ENCODE measurements around the gene FRMD1. TPM values are rescaled to one million over a fixed set of nuclear protein-coding genes. Genes with fewer than 3 reads are reported as not detected.

FRMD1 gene
- total and polyA plus RNA-seq, 10 of the 15 experiments (the other 5 are each of a cell fraction or from before 2014, with no cell fraction given): not detected

DNA sequence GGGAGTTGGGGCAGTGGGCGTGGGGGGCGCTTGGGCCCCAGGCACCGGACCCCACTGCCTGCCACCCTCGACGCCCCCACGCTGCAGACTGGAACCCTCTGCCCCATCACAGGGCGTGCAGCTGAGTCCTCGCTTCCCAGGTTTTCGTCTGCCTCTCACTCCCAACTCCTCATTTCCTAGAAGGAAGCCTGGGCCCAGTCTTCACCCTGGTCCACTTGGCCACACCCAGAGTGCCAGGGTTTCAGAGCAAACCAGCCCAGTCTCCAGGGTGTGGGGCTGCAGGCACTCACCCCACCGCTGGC is 30.3 kb downstream of the FRMD1 start:
- Histone ChIP-seq H3K4me1 (ENCODE audit: control insufficient read depth, insufficient read depth, low read length) (no peaks in the 10 kb centered on the region), H3K27ac (ENCODE audit: control insufficient read depth, insufficient read depth) (no peak overlapping the region), H3K79me2 (ENCODE audit: control insufficient read depth, insufficient read depth, low read length) (no peaks in the 10 kb centered on the region), H3K4me2 (ENCODE audit: control insufficient read depth, insufficient read depth) (no peak overlapping the region), H4K20me1 (ENCODE audit: control insufficient read depth, insufficient read depth) (no peaks in the 10 kb centered on the region), H3K36me3 (ENCODE audit: control insufficient read depth in 2 of 2, insufficient read depth in 2 of 2, low read length in 1 of 2) (no peaks in the 10 kb centered on the region), H3K9ac (ENCODE audit: control insufficient read depth, insufficient read depth, low read length) (no peak overlapping the region), H3K27me3 (replicated peaks in 1 of 2; ENCODE audit: control insufficient read depth in 2 of 2, insufficient read depth in 2 of 2, low read length in 1 of 2) (no peaks in the 10 kb centered on the region), H3K4me3 (no peak overlapping the region), H2AFZ (ENCODE audit: control insufficient read depth, low read depth, low read length) (no peak overlapping the region), H3K9me3 (replicated peaks; ENCODE audit: control insufficient read depth, insufficient read depth, low read length) (no peaks in the 10 kb centered on the region)
- DNase-seq (ENCODE audit: low read depth, low spot score) (no peak), FAIRE-seq (no peak), ATAC-seq (no peak)
- ChIA-PET POLR2A (interaction anchor here (0.6 kb wide), 1 partner anchor 837 kb away, joined by 6 read pairs; no protein-coding TSS in a partner anchor), CTCF (no interaction called here), SMC1A (ENCODE audit: uncharacterized antibody, unreplicated experiment) (no interaction called here), RAD21 (ENCODE audit: unreplicated experiment) (no interaction called here)
- no TSS peak for BruUV-seq (replicated peaks)
- 13% methylated on average over 4 of the region's 10 CpGs for WGBS (ENCODE audit: insufficient coverage, insufficient replicate concordance, low lambda C conversion rate, missing lambda C conversion rate)
- in situ Hi-C loops (cut with MboI) (no loop called here), intact Hi-C loops (cut with micrococcal nuclease; ENCODE audit: unreplicated experiment) (no loop called here)
- no peak for TF ChIP-seq GATAD2B (conservative IDR thresholded peaks at IDR 0.05; ENCODE audit: low read depth)
- TF ChIP-seq, protein P1, sequence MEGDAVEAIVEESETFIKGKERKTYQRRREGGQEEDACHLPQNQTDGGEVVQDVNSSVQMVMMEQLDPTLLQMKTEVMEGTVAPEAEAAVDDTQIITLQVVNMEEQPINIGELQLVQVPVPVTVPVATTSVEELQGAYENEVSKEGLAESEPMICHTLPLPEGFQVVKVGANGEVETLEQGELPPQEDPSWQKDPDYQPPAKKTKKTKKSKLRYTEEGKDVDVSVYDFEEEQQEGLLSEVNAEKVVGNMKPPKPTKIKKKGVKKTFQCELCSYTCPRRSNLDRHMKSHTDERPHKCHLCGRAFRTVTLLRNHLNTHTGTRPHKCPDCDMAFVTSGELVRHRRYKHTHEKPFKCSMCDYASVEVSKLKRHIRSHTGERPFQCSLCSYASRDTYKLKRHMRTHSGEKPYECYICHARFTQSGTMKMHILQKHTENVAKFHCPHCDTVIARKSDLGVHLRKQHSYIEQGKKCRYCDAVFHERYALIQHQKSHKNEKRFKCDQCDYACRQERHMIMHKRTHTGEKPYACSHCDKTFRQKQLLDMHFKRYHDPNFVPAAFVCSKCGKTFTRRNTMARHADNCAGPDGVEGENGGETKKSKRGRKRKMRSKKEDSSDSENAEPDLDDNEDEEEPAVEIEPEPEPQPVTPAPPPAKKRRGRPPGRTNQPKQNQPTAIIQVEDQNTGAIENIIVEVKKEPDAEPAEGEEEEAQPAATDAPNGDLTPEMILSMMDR (IDR thresholded peaks at IDR 0.05 in 2 of 3, conservative IDR thresholded peaks at IDR 0.05 in 1 of 3; ENCODE audit: control insufficient read depth in 2 of 3, extremely low read depth in 1 of 3, insufficient read depth in 1 of 3, low read depth in 3 of 3, low read length in 3 of 3): no peak
- TF ChIP-seq, protein P2, sequence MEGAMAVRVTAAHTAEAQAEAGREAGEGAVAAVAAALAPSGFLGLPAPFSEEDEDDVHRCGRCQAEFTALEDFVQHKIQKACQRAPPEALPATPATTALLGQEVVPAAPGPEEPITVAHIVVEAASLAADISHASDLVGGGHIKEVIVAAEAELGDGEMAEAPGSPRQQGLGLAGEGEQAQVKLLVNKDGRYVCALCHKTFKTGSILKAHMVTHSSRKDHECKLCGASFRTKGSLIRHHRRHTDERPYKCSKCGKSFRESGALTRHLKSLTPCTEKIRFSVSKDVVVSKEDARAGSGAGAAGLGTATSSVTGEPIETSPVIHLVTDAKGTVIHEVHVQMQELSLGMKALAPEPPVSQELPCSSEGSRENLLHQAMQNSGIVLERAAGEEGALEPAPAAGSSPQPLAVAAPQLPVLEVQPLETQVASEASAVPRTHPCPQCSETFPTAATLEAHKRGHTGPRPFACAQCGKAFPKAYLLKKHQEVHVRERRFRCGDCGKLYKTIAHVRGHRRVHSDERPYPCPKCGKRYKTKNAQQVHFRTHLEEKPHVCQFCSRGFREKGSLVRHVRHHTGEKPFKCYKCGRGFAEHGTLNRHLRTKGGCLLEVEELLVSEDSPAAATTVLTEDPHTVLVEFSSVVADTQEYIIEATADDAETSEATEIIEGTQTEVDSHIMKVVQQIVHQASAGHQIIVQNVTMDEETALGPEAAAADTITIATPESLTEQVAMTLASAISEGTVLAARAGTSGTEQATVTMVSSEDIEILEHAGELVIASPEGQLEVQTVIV (IDR thresholded peaks at IDR 0.05; ENCODE audit: borderline replicate concordance, partially characterized antibody): no peak
- TF ChIP-seq, protein P3, sequence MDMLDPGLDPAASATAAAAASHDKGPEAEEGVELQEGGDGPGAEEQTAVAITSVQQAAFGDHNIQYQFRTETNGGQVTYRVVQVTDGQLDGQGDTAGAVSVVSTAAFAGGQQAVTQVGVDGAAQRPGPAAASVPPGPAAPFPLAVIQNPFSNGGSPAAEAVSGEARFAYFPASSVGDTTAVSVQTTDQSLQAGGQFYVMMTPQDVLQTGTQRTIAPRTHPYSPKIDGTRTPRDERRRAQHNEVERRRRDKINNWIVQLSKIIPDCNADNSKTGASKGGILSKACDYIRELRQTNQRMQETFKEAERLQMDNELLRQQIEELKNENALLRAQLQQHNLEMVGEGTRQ (IDR thresholded peaks at IDR 0.05; ENCODE audit: borderline replicate concordance, low read depth, low read length): no peak
- TF ChIP-seq CREM (IDR thresholded peaks at IDR 0.05; ENCODE audit: low read depth): no peak
